ENCODE measurements around the gene PLAC1.

Gene PLAC1

GRCh38 chrX:134658002-134658759, at the start of gene PLAC1:
PLAC1 (minus strand) TSS chrX:134658471; CDS start chrX:134566682, 91,789 bp downstream.
- DNase-seq (ENCODE audit: low read depth) = no peak

- no peak for DNase-seq (ENCODE audit: low read depth)
These were observed 47.9 kb upstream of the PLAC1 start for GRCh38 chrX:134706138-134706537.

- DNase-seq (ENCODE audit: low read depth) = no peak
These were observed 37.7 kb upstream of the PLAC1 start for GRCh38 chrX:134695999-134696398.

GRCh38 chrX:134694333-134695322, 36.4 kb upstream of the PLAC1 start:
- no peak for DNase-seq (ENCODE audit: low read depth)

- DNase-seq (ENCODE audit: low read depth) = no peak
These were observed 35.4 kb upstream of the PLAC1 start for GRCh38 chrX:134693644-134694043.

GRCh38 chrX:134692990-134693389, 34.7 kb upstream of the PLAC1 start:
- DNase-seq (ENCODE audit: low read depth) = no peak

- DNase-seq (ENCODE audit: low read depth) = no peak
These were observed 34.0 kb upstream of the PLAC1 start for GRCh38 chrX:134692233-134692632.

GRCh38 chrX:134691453-134691852, 33.2 kb upstream of the PLAC1 start:
- DNase-seq (ENCODE audit: low read depth) = no peak

GRCh38 chrX:134688839-134689238, 30.6 kb upstream of the PLAC1 start:
- DNase-seq (ENCODE audit: low read depth) = no peak

- DNase-seq (ENCODE audit: low read depth) = no peak
These were observed 30.0 kb upstream of the PLAC1 start for GRCh38 chrX:134688031-134688823.

- DNase-seq (ENCODE audit: low read depth) = no peak
These were observed 27.4 kb upstream of the PLAC1 start for GRCh38 chrX:134685668-134686067.

- DNase-seq (ENCODE audit: low read depth) = no peak
These were observed 26.7 kb upstream of the PLAC1 start for GRCh38 chrX:134684956-134685355.

- DNase-seq (ENCODE audit: low read depth) = no peak
These were observed 25.2 kb upstream of the PLAC1 start for GRCh38 chrX:134683351-134684005.

- no peak for DNase-seq (ENCODE audit: low read depth)
These were observed 23.8 kb upstream of the PLAC1 start for GRCh38 chrX:134682081-134682480.

GRCh38 chrX:134679644-134680043, 21.4 kb upstream of the PLAC1 start:
- no peak for DNase-seq (ENCODE audit: low read depth)

GRCh38 chrX:134679221-134679620, 20.9 kb upstream of the PLAC1 start:
- DNase-seq (ENCODE audit: low read depth) = no peak

GRCh38 chrX:134677332-134677731, 19.1 kb upstream of the PLAC1 start:
- DNase-seq (ENCODE audit: low read depth) = no peak

- no peak for DNase-seq (ENCODE audit: low read depth)
These were observed 18.2 kb upstream of the PLAC1 start for GRCh38 chrX:134676436-134676835.

- no peak for DNase-seq (ENCODE audit: low read depth)
These were observed 14.9 kb upstream of the PLAC1 start for GRCh38 chrX:134673123-134673522.

GRCh38 chrX:134672101-134672500, 13.8 kb upstream of the PLAC1 start:
- DNase-seq (ENCODE audit: low read depth) = no peak

GRCh38 chrX:134671294-134671693, 13.0 kb upstream of the PLAC1 start:
- DNase-seq (ENCODE audit: low read depth) = no peak

All from activated T-helper 9 cell treated with anti-CD3 and anti-CD28 coated beads, Interleukin-2, amount 50 U/mL, for 16 hours (primary cell).